ENCODE measurements around the gene SMIM38.

The SMIM38 gene

GRCh38 chr11:69155302-69156234 is at the start of gene SMIM38:
TSS of gene SMIM38 (plus strand) at chr11:69155935. CDS start at chr11:69157847, 1,912 bp downstream.
- in situ Hi-C loops (cut with MboI; ENCODE audit: low sequenced_read_pairs): no loop called here

- in situ Hi-C loops (cut with MboI; ENCODE audit: low sequenced_read_pairs): loop anchor here (25.0 kb wide), 1 partner anchor 556 kb away; no protein-coding TSS in a partner anchor
Observed at GRCh38 chr11:69106031-69106811, 49.5 kb upstream of the SMIM38 start.

- in situ Hi-C loops (cut with MboI; ENCODE audit: low sequenced_read_pairs): loop anchor here (25.0 kb wide), 1 partner anchor 555 kb away; no protein-coding TSS in a partner anchor
Observed at GRCh38 chr11:69107413-69107812, 48.3 kb upstream of the SMIM38 start.

- in situ Hi-C loops (cut with MboI; ENCODE audit: low sequenced_read_pairs): loop anchor here (25.0 kb wide), 1 partner anchor 554 kb away; no protein-coding TSS in a partner anchor
Observed at GRCh38 chr11:69108030-69108429, 47.7 kb upstream of the SMIM38 start.

GRCh38 chr11:69108559-69108958 is 47.2 kb upstream of the SMIM38 start:
- in situ Hi-C loops (cut with MboI; ENCODE audit: low sequenced_read_pairs): loop anchor here (25.0 kb wide), 1 partner anchor 554 kb away; no protein-coding TSS in a partner anchor

GRCh38 chr11:69109101-69109500 is 46.6 kb upstream of the SMIM38 start:
- in situ Hi-C loops (cut with MboI; ENCODE audit: low sequenced_read_pairs): loop anchor here (25.0 kb wide), 1 partner anchor 553 kb away; no protein-coding TSS in a partner anchor

- in situ Hi-C loops (cut with MboI; ENCODE audit: low sequenced_read_pairs): loop anchor here (25.0 kb wide), 1 partner anchor 552 kb away; no protein-coding TSS in a partner anchor
Observed at GRCh38 chr11:69110451-69110850, 45.3 kb upstream of the SMIM38 start.

GRCh38 chr11:69111624-69112542 is 43.9 kb upstream of the SMIM38 start:
- in situ Hi-C loops (cut with MboI; ENCODE audit: low sequenced_read_pairs): loop anchor here (25.0 kb wide), 1 partner anchor 550 kb away; no protein-coding TSS in a partner anchor

GRCh38 chr11:69113226-69113625 is 42.5 kb upstream of the SMIM38 start:
- in situ Hi-C loops (cut with MboI; ENCODE audit: low sequenced_read_pairs): loop anchor here (25.0 kb wide), 1 partner anchor 549 kb away; no protein-coding TSS in a partner anchor

- in situ Hi-C loops (cut with MboI; ENCODE audit: low sequenced_read_pairs): loop anchor here (25.0 kb wide), 1 partner anchor 549 kb away; no protein-coding TSS in a partner anchor
Observed at GRCh38 chr11:69113646-69114340, 41.9 kb upstream of the SMIM38 start.

- in situ Hi-C loops (cut with MboI; ENCODE audit: low sequenced_read_pairs): loop anchor here (25.0 kb wide), 1 partner anchor 548 kb away; no protein-coding TSS in a partner anchor
Observed at GRCh38 chr11:69114362-69114761, 41.4 kb upstream of the SMIM38 start.

GRCh38 chr11:69114811-69115523 is 40.8 kb upstream of the SMIM38 start:
- in situ Hi-C loops (cut with MboI; ENCODE audit: low sequenced_read_pairs): loop anchor here (25.0 kb wide), 1 partner anchor 547 kb away; no protein-coding TSS in a partner anchor

GRCh38 chr11:69115586-69116560 is 39.9 kb upstream of the SMIM38 start:
- in situ Hi-C loops (cut with MboI; ENCODE audit: low sequenced_read_pairs): loop anchor here (25.0 kb wide), 1 partner anchor 546 kb away; no protein-coding TSS in a partner anchor

- in situ Hi-C loops (cut with MboI; ENCODE audit: low sequenced_read_pairs): loop anchor here (25.0 kb wide), 1 partner anchor 546 kb away; no protein-coding TSS in a partner anchor
Observed at GRCh38 chr11:69116671-69117070, 39.1 kb upstream of the SMIM38 start.

- in situ Hi-C loops (cut with MboI; ENCODE audit: low sequenced_read_pairs): loop anchor here (25.0 kb wide), 1 partner anchor 543 kb away; no protein-coding TSS in a partner anchor
Observed at GRCh38 chr11:69119190-69119589, 36.5 kb upstream of the SMIM38 start.

- in situ Hi-C loops (cut with MboI; ENCODE audit: low sequenced_read_pairs): loop anchor here (25.0 kb wide), 1 partner anchor 542 kb away; no protein-coding TSS in a partner anchor
Observed at GRCh38 chr11:69120096-69120875, 35.4 kb upstream of the SMIM38 start.
